ENCODE results near the gene PTP4A2.
A peak's percentile ranks its signal among the peaks of the same experiment; 100 is the strongest.

PTP4A2 gene

GRCh38 chr1:31938184-31938975 lies at the start of gene PTP4A2:
TSS of gene PTP4A2 (minus strand) at chr1:31938368. CDS start at chr1:31919065, 19,303 bp downstream.
- DNase-seq, result peak; percentile 93 to 94

- no peak for DNase-seq
Observed at GRCh38 chr1:31987135-31987619, 49.0 kb upstream of the PTP4A2 start.

- no peak for DNase-seq
Observed at GRCh38 chr1:31985430-31985829, 47.3 kb upstream of the PTP4A2 start.

- peak; percentile 56 to 59 for DNase-seq
Observed at GRCh38 chr1:31984419-31985347, 46.5 kb upstream of the PTP4A2 start.

GRCh38 chr1:31981972-31982371 lies 43.8 kb upstream of the PTP4A2 start:
- peak in 1 of 2 experiments; percentile 24 for DNase-seq

GRCh38 chr1:31981456-31981839 lies 43.3 kb upstream of the PTP4A2 start:
- DNase-seq, result no peak

GRCh38 chr1:31980835-31981455 lies 42.8 kb upstream of the PTP4A2 start:
- no peak for DNase-seq

GRCh38 chr1:31978843-31979400 lies 40.8 kb upstream of the PTP4A2 start:
- no peak for DNase-seq

GRCh38 chr1:31977385-31978131 lies 39.4 kb upstream of the PTP4A2 start:
- no peak for DNase-seq

GRCh38 chr1:31976401-31976800 lies 38.2 kb upstream of the PTP4A2 start:
- DNase-seq, result no peak

GRCh38 chr1:31970873-31971272 lies 32.7 kb upstream of the PTP4A2 start:
- DNase-seq, result no peak

- DNase-seq, result no peak
Observed at GRCh38 chr1:31961536-31961935, 23.4 kb upstream of the PTP4A2 start.

GRCh38 chr1:31959521-31960340 lies 21.6 kb upstream of the PTP4A2 start:
- DNase-seq, result no peak

- DNase-seq, result peak; percentile 75 to 76
Observed at GRCh38 chr1:31957701-31958674, 19.8 kb upstream of the PTP4A2 start.

GRCh38 chr1:31955917-31956736 lies 18.0 kb upstream of the PTP4A2 start:
- peak; percentile 88 to 90 for DNase-seq

- DNase-seq, result peak; percentile 38 to 39
Observed at GRCh38 chr1:31954607-31955283, 16.6 kb upstream of the PTP4A2 start.

- no peak for DNase-seq
Observed at GRCh38 chr1:31952825-31953220, 14.7 kb upstream of the PTP4A2 start.

- no peak for DNase-seq
Observed at GRCh38 chr1:31951276-31951675, 13.1 kb upstream of the PTP4A2 start.
